B cell (primary cell): ENCODE measurements around the gene STX12.

Experiments
- CTCF ChIP-seq: fragments of 200-600 bp; IDR thresholded peaks from one replicate; pipeline ENCODE4 v1.8.0; 2022; ENCODE audit warnings: antibody characterized with exemption, mild to moderate bottlenecking
- EZH2 ChIP-seq: IDR thresholded peaks from 2 replicates; pipeline ENCODE4 v1.6.1; 2012; ENCODE audit warnings: borderline replicate concordance, low read depth, mild to moderate bottlenecking, moderate library complexity, low read length; ENCODE audit not compliant: insufficient read depth, poor library complexity, severe bottlenecking

- TF ChIP-seq EZH2 (no peak), CTCF (no peak)
Measured at GRCh38 chr1:27835501-27835900, 62.5 kb downstream of the STX12 start.
